Endothelial cell of hepatic sinusoid (primary cell): Measurements from ENCODE around the gene LSAMP.
"Not testable (repeated sequence)": the region's sequence is repeated elsewhere in the genome, so short reads cannot be mapped to it uniquely, and the experiment has no call there.

Experiments
- in situ Hi-C: cut with HindIII; loops from 2 replicates; pipeline ENCODE4 v1.10.0; 2017; ENCODE audit warnings: low sequenced_read_pairs

LSAMP gene

DNA sequence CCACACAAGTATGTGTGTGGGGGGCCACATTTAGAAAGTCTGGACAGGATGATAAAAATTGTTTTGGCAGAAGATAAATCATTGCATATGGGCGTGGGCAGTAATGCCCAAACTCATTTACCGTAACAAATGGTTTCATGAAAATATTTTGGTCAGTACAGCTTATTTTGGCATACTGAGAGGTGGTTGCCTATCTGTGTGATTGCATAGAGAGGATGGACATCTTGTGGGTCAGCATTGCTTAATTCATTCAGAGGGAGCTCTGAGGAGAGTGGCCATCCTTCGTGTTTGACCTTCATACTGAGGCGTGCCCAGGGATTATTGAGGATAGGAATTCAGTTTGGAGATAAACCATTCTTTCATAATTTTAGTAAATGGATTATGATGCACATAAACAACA lies 659.5 kb downstream of the LSAMP start:
- in situ Hi-C loops: no loop called here

- in situ Hi-C loops: no loop called here
Measured at GRCh38 chr3:115784739-115785536, 660.3 kb downstream of the LSAMP start.

DNA sequence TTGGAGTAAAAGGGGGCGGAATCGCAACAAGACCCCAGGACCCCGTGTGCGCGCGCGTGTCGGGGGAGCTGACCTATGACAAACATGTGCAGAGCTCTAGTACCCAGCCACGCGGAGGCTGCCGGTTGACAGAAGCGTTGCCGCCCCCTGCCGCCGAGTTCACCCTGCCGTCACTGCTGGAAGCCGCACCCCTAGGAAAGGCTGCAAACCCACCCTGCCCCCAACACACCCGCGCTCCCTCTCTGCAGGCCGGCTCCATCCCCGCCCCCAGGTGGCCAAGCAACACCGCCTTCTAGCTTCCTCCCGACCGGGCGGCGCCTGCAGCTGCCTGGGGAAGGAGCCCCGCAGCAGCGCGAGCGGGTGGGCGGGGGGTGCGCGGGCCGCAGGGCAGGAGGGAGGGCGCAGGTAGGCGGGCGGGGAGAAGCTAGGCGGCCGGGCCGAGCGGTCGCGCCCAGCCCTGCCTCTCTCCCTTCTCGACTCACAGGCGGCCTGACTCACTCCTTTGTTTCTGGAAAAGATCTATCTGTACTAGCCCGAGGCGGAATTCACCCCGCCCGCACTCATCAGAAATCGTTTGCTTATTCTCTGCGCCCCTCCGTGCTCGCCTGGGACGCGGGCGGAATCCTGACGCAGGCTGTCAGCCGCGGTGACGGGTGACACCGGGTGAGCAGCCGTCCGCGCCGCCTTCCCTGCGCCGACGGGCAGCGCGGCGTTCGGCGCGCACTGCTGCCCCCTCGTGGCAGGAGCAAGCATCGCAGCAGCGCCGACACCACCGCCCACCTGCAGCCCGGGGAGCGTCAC lies 661.1 kb downstream of the LSAMP start:
- in situ Hi-C loops: no loop called here

GRCh38 chr3:115783426-115783825 lies 661.9 kb downstream of the LSAMP start:
- in situ Hi-C loops: not testable (repeated sequence)

GRCh38 chr3:115779011-115779410 lies 666.3 kb downstream of the LSAMP start:
- in situ Hi-C loops: no loop called here

GRCh38 chr3:115772951-115773350 lies 672.3 kb downstream of the LSAMP start:
- in situ Hi-C loops: no loop called here

- in situ Hi-C loops: no loop called here
Measured at GRCh38 chr3:115768661-115769060, 676.6 kb downstream of the LSAMP start.

GRCh38 chr3:115766587-115767482 lies 678.5 kb downstream of the LSAMP start:
- in situ Hi-C loops: no loop called here

- in situ Hi-C loops: no loop called here
Measured at GRCh38 chr3:115761927-115762305, 683.4 kb downstream of the LSAMP start.

GRCh38 chr3:115760716-115761115 lies 684.6 kb downstream of the LSAMP start:
- in situ Hi-C loops: no loop called here

DNA sequence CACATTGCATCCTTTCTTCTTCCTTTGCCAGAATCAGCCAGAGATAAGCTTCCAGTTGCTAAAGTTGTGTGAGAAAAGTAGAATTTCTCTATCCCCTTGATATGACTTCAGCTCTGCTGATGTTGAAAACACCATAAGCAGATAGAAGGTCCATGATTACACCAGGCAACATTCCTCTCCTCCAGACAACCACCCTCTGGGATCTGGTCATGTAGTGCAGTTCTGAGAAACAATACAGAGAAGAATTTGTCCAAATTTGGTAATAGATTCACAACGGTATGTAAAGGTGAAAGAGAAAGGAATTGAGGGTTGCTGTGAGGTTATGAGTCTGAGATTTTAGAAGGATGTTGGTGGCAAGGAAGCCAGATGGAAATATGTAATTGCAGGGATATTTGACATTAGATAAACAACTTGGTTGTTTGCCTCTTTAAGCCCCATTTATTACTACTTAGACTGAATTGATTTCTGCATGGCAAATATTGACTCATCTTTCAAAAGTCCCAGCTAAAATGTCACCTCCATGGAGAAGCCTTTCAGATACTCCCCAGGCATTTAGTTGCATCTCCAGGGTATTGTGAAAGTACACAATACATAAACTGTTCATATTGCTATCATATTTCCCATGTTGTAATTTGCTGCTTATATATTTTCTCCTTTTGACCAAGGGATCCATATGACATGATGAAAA lies 687.1 kb downstream of the LSAMP start:
- in situ Hi-C loops: no loop called here

DNA sequence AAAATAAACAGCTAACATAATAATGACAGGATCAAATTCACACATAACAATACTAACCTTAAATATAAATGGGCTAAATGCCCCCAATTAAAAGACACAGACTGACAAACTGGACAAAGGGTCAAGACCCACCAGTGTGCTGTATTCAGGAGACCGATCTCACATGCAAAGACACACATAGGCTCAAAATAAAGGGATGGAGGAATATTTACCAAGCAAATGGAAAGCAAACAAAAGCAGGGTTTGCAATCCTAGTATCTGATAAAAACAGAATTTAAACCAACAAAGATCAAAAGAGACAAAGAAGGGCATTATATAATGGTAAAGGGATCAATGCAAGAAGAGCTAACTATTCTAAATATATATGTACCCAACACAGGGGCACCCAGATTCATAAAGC lies 692.3 kb downstream of the LSAMP start:
- in situ Hi-C loops: not testable (repeated sequence)
